Measurements from ENCODE around the gene CLDN25. TPM values are rescaled to one million over a fixed set of nuclear protein-coding genes. Genes with fewer than 3 reads are reported as not detected.

Gene CLDN25
- total and polyA plus RNA-seq, 2 experiments from 2014 or later = not detected

- no peak for TF ChIP-seq REST (IDR thresholded peaks at IDR 0.05; ENCODE audit: unreplicated experiment)
Observed at GRCh38 chr11:113805640-113806039, 26.0 kb downstream of the CLDN25 start (continued).

GRCh38 chr11:113806406-113806805, 26.8 kb downstream of the CLDN25 start:
- H3K4me3 Mint-ChIP-seq = no peak overlapping the region
- Histone ChIP-seq H3F3A (replicated peaks; ENCODE audit: low read depth) (peaks cover 8% of the 10 kb centered on the region), H3K27ac (ENCODE audit: low read depth) (no peak overlapping the region), H3K9me2 (ENCODE audit: insufficient read depth) (no peaks in the 10 kb centered on the region), H3K4me3 (no peak overlapping the region), H3K4me1 (ENCODE audit: insufficient read depth) (no peaks in the 10 kb centered on the region), H3K36me3 (ENCODE audit: insufficient read depth) (peaks cover 79% of the 10 kb centered on the region), H3K4me2 (no peak overlapping the region), H4K20me1 (replicated peaks; ENCODE audit: insufficient read depth) (peaks cover 7% of the 10 kb centered on the region; the same call in 1 of the 2 replicates), H2AFZ (no peak overlapping the region), H3K79me2 (replicated peaks; ENCODE audit: insufficient read depth) (no peaks in the 10 kb centered on the region), H3K27me3 (ENCODE audit: insufficient read depth) (no peaks in the 10 kb centered on the region)
- ATAC-seq (peak; percentile 100), DNase-seq (ENCODE audit: low spot score) (peak; percentile 85)
- no peaks in the 10 kb centered on the region for H3K4me1 Mint-ChIP-seq
- H3K27ac Mint-ChIP-seq = no peak overlapping the region
- no peak for TF ChIP-seq CREB1 (CRISPR knock-in tag; IDR thresholded peaks at IDR 0.05; ENCODE audit: low read depth)
- peak; percentile 82 to 91 for TF ChIP-seq CTCF (conservative IDR thresholded peaks at IDR 0.05; ENCODE audit: low read depth in 2 of 2)
- no peak for TF ChIP-seq REST (IDR thresholded peaks at IDR 0.05; ENCODE audit: unreplicated experiment)
- no peak for TF ChIP-seq NANOG (IDR thresholded peaks at IDR 0.05; ENCODE audit: borderline replicate concordance)
- no peak for TF ChIP-seq ZNF114 (CRISPR knock-in tag; IDR thresholded peaks at IDR 0.05)
- H3K36me3 Mint-ChIP-seq (ENCODE audit: low read depth) = peaks cover 89% of the 10 kb centered on the region
- H3K9me3 Mint-ChIP-seq = no peaks in the 10 kb centered on the region
- H3K27me3 Mint-ChIP-seq (ENCODE audit: insufficient read depth, low read depth, poor library complexity) = peaks cover 2% of the 10 kb centered on the region

Data from GM23338 (cell line).